ENCODE measurements around the gene DSC1.

The DSC1 gene

GRCh38 chr18:31102025-31102684 is 60.5 kb downstream of the DSC1 start, which contains the start of gene DSC2:
DSC2 (minus strand) TSS chr18:31102421; CDS start chr18:31101971, 450 bp downstream.
- peak; percentile 32 to 63 for DNase-seq

GRCh38 chr18:31101183-31102024 is 61.3 kb downstream of the DSC1 start:
- DNase-seq: peak; percentile 47 to 66

- DNase-seq: no peak
Measured at GRCh38 chr18:31100436-31101182, 62.0 kb downstream of the DSC1 start.

GRCh38 chr18:31099450-31100230 is 63.0 kb downstream of the DSC1 start:
- DNase-seq: no peak

- DNase-seq: no peak
Measured at GRCh38 chr18:31098878-31099277, 63.8 kb downstream of the DSC1 start.

- no peak for DNase-seq
Measured at GRCh38 chr18:31097666-31098065, 65.0 kb downstream of the DSC1 start.

GRCh38 chr18:31093880-31094279 is 68.8 kb downstream of the DSC1 start:
- no peak for DNase-seq

GRCh38 chr18:31093294-31093693 is 69.4 kb downstream of the DSC1 start:
- no peak for DNase-seq

GRCh38 chr18:31091350-31091749 is 71.3 kb downstream of the DSC1 start:
- DNase-seq: no peak

- DNase-seq: no peak
Measured at GRCh38 chr18:31088532-31088931, 74.1 kb downstream of the DSC1 start.

- DNase-seq: no peak
Measured at GRCh38 chr18:31079973-31080372, 82.7 kb downstream of the DSC1 start.

Data from NCI-H1930 (cell line).